GM12878 (cell line): ENCODE data around the gene THYN1. TPM values are rescaled to one million over a fixed set of nuclear protein-coding genes. Genes with fewer than 3 reads are reported as not detected.
"Not testable (repeated sequence)": the region's sequence is repeated elsewhere in the genome, so short reads cannot be mapped to it uniquely, and the experiment has no call there.

Experiments
- ATAC-seq: fragments of 200-7000 bp; cut with Tn5 transposase; 3 replicates; pipeline ENCODE4 v1.9.1; 2020; ENCODE audit warnings: mild to moderate bottlenecking, moderate library complexity
- BruUV-seq: library from RNA; stranded (reverse); fragments of 400-500 nt; replicated peaks from 2 replicates; lab custom pipeline; 2021; lab: Mats Ljungman, UMichigan
- CTCF ChIA-PET: fragments of 300-600 bp; sonication (Branson Sonifier 250); formaldehyde crosslinking; extraction: SDS; loops from one replicate; lab custom pipeline; 2021; ENCODE audit warnings: inconsistent platforms; lab: Yijun Ruan, JAX
- POLR2A ChIA-PET: fragments of 350-600 bp; formaldehyde crosslinking; extraction: SDS; loops from one replicate; lab custom pipeline; 2021; ENCODE audit warnings: inconsistent platforms; lab: Charles Lee
- RAD21 ChIA-PET: fragments of 300-600 bp; sonication (Branson Sonifier 250); formaldehyde crosslinking; loops from one replicate; lab custom pipeline; 2023; ENCODE audit warnings: antibody characterized with exemption; ENCODE audit not compliant: unreplicated experiment; lab: Charles Lee
- SMC1A ChIA-PET: fragments of 300-600 bp; sonication (Branson Sonifier 250); formaldehyde crosslinking; loops from one replicate; lab custom pipeline; 2023; ENCODE audit not compliant: unreplicated experiment, uncharacterized antibody; lab: Charles Lee
- DNase-seq: peaks from one replicate; pipeline ENCODE4 v3.0.0-alpha.2; 2011; ENCODE audit warnings: low read depth, low spot score
- FAIRE-seq: peaks from 3 replicates; lab custom pipeline; 2011; peaks lifted over from hg19 to GRCh38; lab: Jason Lieb, UNC
- H2AFZ ChIP-seq: 2 replicates; pipeline ENCODE4 v1.6.0; 2011; ENCODE audit warnings: low read depth, low read length, control low read depth; ENCODE audit not compliant: control insufficient read depth
- H3K27ac ChIP-seq: 2 replicates; pipeline ENCODE4 v1.5.1; 2011; ENCODE audit warnings: control low read depth; ENCODE audit not compliant: control insufficient read depth, insufficient read depth
- H3K27me3 ChIP-seq, 2 experiments: replicated peaks in 1 of 2; 2 replicates each; pipeline versions ENCODE4 v1.6.0 to v1.6.1; 2011; ENCODE audit warnings: low read length in 1 of 2; ENCODE audit not compliant: control insufficient read depth in 2 of 2, insufficient read depth in 2 of 2
- H3K36me3 ChIP-seq, 2 experiments: 2 replicates each; pipeline ENCODE4 v1.5.1; 2011; ENCODE audit warnings: low read length in 1 of 2; ENCODE audit not compliant: control insufficient read depth in 2 of 2, insufficient read depth in 2 of 2
- H3K4me1 ChIP-seq: 2 replicates; pipeline ENCODE4 v1.6.1; 2011; ENCODE audit warnings: mild to moderate bottlenecking, low read length, moderate library complexity, mixed read lengths; ENCODE audit not compliant: control insufficient read depth, insufficient read depth
- H3K4me2 ChIP-seq: 2 replicates; pipeline ENCODE4 v1.6.0; 2011; ENCODE audit warnings: control low read depth; ENCODE audit not compliant: control insufficient read depth, insufficient read depth
- H3K4me3 ChIP-seq: fragments of 200-600 bp; sonication (generic); 2 replicates; pipeline ENCODE4 v1.5.1; 2016
- H3K79me2 ChIP-seq: 2 replicates; pipeline ENCODE4 v1.6.0; 2011; ENCODE audit warnings: low read length; ENCODE audit not compliant: control insufficient read depth, insufficient read depth
- H3K9ac ChIP-seq: 2 replicates; pipeline ENCODE4 v1.8.0; 2011; ENCODE audit warnings: low read length, control low read depth, mixed read lengths; ENCODE audit not compliant: control insufficient read depth, insufficient read depth
- H3K9me3 ChIP-seq: replicated peaks from 3 replicates; pipeline ENCODE4 v1.5.1; 2011; ENCODE audit warnings: mild to moderate bottlenecking, low read length; ENCODE audit not compliant: control insufficient read depth, insufficient read depth
- H4K20me1 ChIP-seq: 2 replicates; pipeline ENCODE4 v1.6.0; 2011; ENCODE audit not compliant: control insufficient read depth, insufficient read depth
- IRF3 ChIP-seq: fragments of 450-650 bp; IDR thresholded peaks from 2 replicates; pipeline ENCODE4 v1.6.1; 2014; ENCODE audit warnings: mild to moderate bottlenecking
- POLR2A ChIP-seq: IDR thresholded peaks from 2 replicates; pipeline ENCODE4 v1.6.1; 2011; ENCODE audit warnings: low read depth, mild to moderate bottlenecking, low read length
- WGBS: methylation state at CpG from one replicate; pipeline ENCODE4 v1.1.6; 2016; ENCODE audit warnings: low lambda C conversion rate; ENCODE audit not compliant: insufficient replicate concordance, insufficient coverage; ENCODE audit errors: missing lambda C conversion rate; 5-methylcytosine and 5-hydroxymethylcytosine counted together
- in situ Hi-C: fragments of 300-500 bp; cut with MboI; formaldehyde crosslinking; loops from 9 replicates; pipeline ENCODE4 v1.14.3; 2018; ENCODE audit warnings: mixed read lengths
- intact Hi-C: fragments of 100-400 bp; cut with micrococcal nuclease; formaldehyde crosslinking; loops from one replicate; pipeline ENCODE4 v1.14.2; 2022; ENCODE audit not compliant: unreplicated experiment
- polyA plus RNA-seq, 11 experiments: library from polyadenylated mRNA; depleted of rRNA in 4 of 11; unstranded in 6 of 11; stranded (reverse) in 5 of 11; fragments of >200 nt; fragmentation: Nextera tagmentation in 4 of 11; fragmentation: Illumina TruSeq in 1 of 11; extraction: Ambion mirVana in 4 of 11; extraction: Trizol in 1 of 11; gene quantifications; 1 replicate in 1 of 11; 2 replicates in 10 of 11; pipeline versions ENCODE4 v1.2.1 to v1.2.3, GENCODE V29; 2011 to 2016; ENCODE audit warnings: inconsistent platforms in 2 of 11, missing spikeins in 2 of 11, low read depth in 1 of 11
- total RNA-seq, 4 experiments: library from RNA; depleted of rRNA in 3 of 4; stranded (reverse); fragments of >200 nt in 3 of 4; fragmentation: Illumina TruSeq in 1 of 4; extraction: Trizol in 1 of 4; gene quantifications; 2 replicates each; pipeline versions ENCODE4 v1.2.1 to v1.2.3, GENCODE V29; 2013 to 2021

The THYN1 gene
- total and polyA plus RNA-seq, 10 of the 15 experiments (the other 5 are each of a cell fraction or from before 2014, with no cell fraction given), result 45.7 to 221 (median 96.3) TPM

DNA sequence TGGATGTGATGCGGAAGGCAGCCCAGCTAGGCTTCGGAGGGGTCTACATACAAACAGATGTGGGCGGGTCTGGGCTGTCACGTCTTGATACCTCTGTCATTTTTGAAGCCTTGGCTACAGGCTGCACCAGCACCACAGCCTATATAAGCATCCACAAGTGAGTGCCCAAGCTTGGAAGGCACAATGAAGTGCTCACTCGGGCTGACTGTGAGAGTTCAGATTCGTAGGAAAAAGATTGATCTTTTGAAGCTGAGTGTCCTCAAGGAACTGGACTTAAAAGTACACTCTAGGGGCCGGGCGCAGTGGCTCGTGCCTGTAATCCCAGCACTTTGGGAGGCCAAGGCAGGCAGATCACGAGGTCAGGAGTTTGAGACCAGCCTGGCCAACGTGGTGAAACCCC lies 3.9 kb upstream of the THYN1 start:
- H2AFZ ChIP-seq, result no peak overlapping the region
- no peak overlapping the region for H3K4me3 ChIP-seq
- DNase-seq (no peak), FAIRE-seq (no peak), ATAC-seq (no peak)
- ChIA-PET RAD21 (no interaction called here), CTCF (interaction anchor here (1.2 kb wide), 1 partner anchor 50 kb away, joined by 4 read pairs; no protein-coding TSS in a partner anchor), SMC1A (no interaction called here), POLR2A (no interaction called here)
- no peaks in the 10 kb centered on the region for H3K27me3 ChIP-seq
- H3K36me3 ChIP-seq, result no peaks in the 10 kb centered on the region; a peak in 1 of 4 replicates
- WGBS, result 90% methylated on average over 11 of the region's 11 CpGs
- TF ChIP-seq IRF3, result no peak
- no peak for TF ChIP-seq POLR2A
- H3K27ac ChIP-seq, result no peak overlapping the region
- in situ Hi-C loops (no loop called here), intact Hi-C loops (loop anchor here (10.0 kb wide), 1 partner anchor 52 kb away; no protein-coding TSS in a partner anchor)
- peaks cover 3% of the 10 kb centered on the region for H3K4me1 ChIP-seq
- no peak overlapping the region for H3K9ac ChIP-seq
- H3K79me2 ChIP-seq, result peaks cover 6% of the 10 kb centered on the region
- BruUV-seq, result no TSS peak
- H3K9me3 ChIP-seq, result no peaks in the 10 kb centered on the region
- H4K20me1 ChIP-seq, result no peaks in the 10 kb centered on the region
- H3K4me2 ChIP-seq, result no peak overlapping the region

GRCh38 chr11:134255184-134255561 lies 2.0 kb upstream of the THYN1 start:
- H3K9me3 ChIP-seq, BruUV-seq, DNase-seq, H2AFZ ChIP-seq, H3K9ac ChIP-seq, H4K20me1 ChIP-seq, ATAC-seq, H3K79me2 ChIP-seq, H3K4me3 ChIP-seq, in situ Hi-C loops, FAIRE-seq, H3K27me3 ChIP-seq, H3K36me3 ChIP-seq, H3K4me1 ChIP-seq, H3K27ac ChIP-seq: not testable (repeated sequence)
- ChIA-PET POLR2A (interaction anchor here (0.7 kb wide), 1 partner anchor 31 kb away, joined by 3 read pairs; the partner anchor contains the start of genes NCAPD3 and VPS26B), RAD21 (interaction anchor here (1.2 kb wide), 1 partner anchor 48 kb away, joined by 3 read pairs; no protein-coding TSS in a partner anchor), SMC1A (interaction anchor here (0.6 to 2.2 kb wide), 3 partner anchors 12 to 35 kb away, joined by 3 to 8 read pairs (median 3); no protein-coding TSS in a partner anchor), CTCF (interaction anchor here (0.6 to 3.4 kb wide), 2 partner anchors 24 to 47 kb away, joined by 3 to 18 read pairs; no protein-coding TSS in a partner anchor)
- peak overlapping the region; percentile 73; the same call in 1 of the 2 replicates for H3K4me2 ChIP-seq
- intact Hi-C loops, result loop anchor here (10.0 kb wide), 1 partner anchor 50 kb away; no protein-coding TSS in a partner anchor
- 88% methylated on average over 5 of the region's 5 CpGs for WGBS
